Psoas muscle (tissue), 8 donors: ENCODE measurements around the gene NFASC. TPM values are rescaled to one million over a fixed set of nuclear protein-coding genes. Genes with fewer than 3 reads are reported as not detected.
A peak's percentile ranks its signal among the peaks of the same experiment; 100 is the strongest.

Experiments used
- ATAC-seq, 4 donors: fragments of 200-7000 bp; cut with Tn5 transposase; one replicate each; pipeline ENCODE4 v1.9.1; 2020; ENCODE audit warnings: moderate library complexity in 3 of 4, mild to moderate bottlenecking in 2 of 4
- DNase-seq, 2 donors: peaks; one replicate each; pipeline ENCODE4 v3.0.0-alpha.2; 2020
- H3K27ac ChIP-seq: fragments of 200-600 bp; one replicate; pipeline ENCODE4 v1.8.0; 2022
- H3K27me3 ChIP-seq, 3 donors: fragments of 200-600 bp in 1 of 3; one replicate each; pipeline versions ENCODE4 v1.6.1 to v1.8.0; 2013 to 2022; ENCODE audit warnings: low read length in 2 of 3, mild to moderate bottlenecking in 2 of 3, moderate library complexity in 1 of 3; ENCODE audit not compliant: insufficient read depth in 3 of 3
- H3K36me3 ChIP-seq, 2 donors: fragments of 200-600 bp in 1 of 2; one replicate each; pipeline versions ENCODE4 v1.6.1 to v1.8.0; 2013 to 2022; ENCODE audit warnings: low read depth in 1 of 2, mild to moderate bottlenecking in 1 of 2, moderate library complexity in 1 of 2; ENCODE audit not compliant: insufficient read depth in 1 of 2
- H3K4me1 ChIP-seq: fragments of 200-600 bp; one replicate; pipeline ENCODE4 v1.8.0; 2022
- H3K4me3 ChIP-seq: fragments of 200-600 bp; one replicate; pipeline ENCODE4 v1.8.0; 2022; ENCODE audit warnings: mild to moderate bottlenecking
- H3K9me3 ChIP-seq: fragments of 200-600 bp; one replicate; pipeline ENCODE4 v1.8.0; 2022
- CTCF ChIP-seq: fragments of 200-600 bp; IDR thresholded peaks from one replicate; pipeline ENCODE4 v1.8.0; 2022; ENCODE audit warnings: antibody characterized with exemption
- WGBS, 3 donors: extraction: QIAGEN DNeasy Blood & Tissue Kit; methylation state at CpG; one replicate each; pipeline versions ENCODE4 v1.1.6 to v1.1.7; 2013; 5-methylcytosine and 5-hydroxymethylcytosine counted together
- intact Hi-C, 2 donors: fragments of 100-400 bp; cut with DNase I; formaldehyde crosslinking; loops; one replicate each; pipeline versions ENCODE4 v1.11.0 to v1.14.2; 2022
- polyA plus RNA-seq, 3 donors: library from polyadenylated mRNA; stranded (reverse); fragments of 200-250 nt; gene quantifications; one replicate each; pipeline ENCODE4 v1.2.3, GENCODE V29; 2013
- total RNA-seq, 4 donors: library from RNA; stranded (reverse); fragmentation: NEBNext Ultra II Directional in 2 of 4; extraction: Animal tissue kit (Norgen Biotek cat#: 25700) in 2 of 4; gene quantifications; one replicate each; pipeline versions ENCODE4 v1.2.1 to v1.2.4, GENCODE V29; 2021 to 2023
- donor health status: healthy with polysubstance abuse.
- donor health status: DM: no; HTN: no; CAD: no; lungs with moderate emphysema.
- donor health status: Bipolar disorder and iron deficiency.
- donor health status: healthy.
- donor health status: DM: yes; HTN: yes; CAD: no.
- donor health status: DM: no; HTN: no; CAD: no.
- donor health status: DM: no; HTN: no; CAD: no.
- donor health status: DM: yes; HTN: yes; CAD: no.

The NFASC gene
- total and polyA plus RNA-seq, 7 donors, result 0.46 to 7.5 (median 0.90) TPM

GRCh38 chr1:204947747-204948146 lies 77.1 kb downstream of the NFASC start:
- H3K9me3 ChIP-seq, result no peaks in the 10 kb centered on the region
- no peak overlapping the region for H3K4me3 ChIP-seq
- intact Hi-C loops, result no loop called here
- no peak for TF ChIP-seq CTCF
- no peaks in the 10 kb centered on the region for H3K36me3 ChIP-seq
- H3K27ac ChIP-seq, result no peak overlapping the region
- no peaks in the 10 kb centered on the region for H3K4me1 ChIP-seq
- DNase-seq, result no peak
- WGBS, 3 donors, result 68 to 77% (median 70%) methylated on average over 6 of the region's 6 CpGs
- no peak for ATAC-seq
- peaks cover 0 to 2% (median 0%) of the 10 kb centered on the region in 3 donors for H3K27me3 ChIP-seq

- TF ChIP-seq CTCF, result no peak
- intact Hi-C loops, result no loop called here
- no peak for ATAC-seq
These were observed 79.8 kb downstream of the NFASC start for GRCh38 chr1:204950353-204951001.

GRCh38 chr1:204958317-204959307 lies 88.0 kb downstream of the NFASC start:
- no peak overlapping the region for H3K27ac ChIP-seq
- DNase-seq (no peak), ATAC-seq (no peak)
- no peaks in the 10 kb centered on the region for H3K27me3 ChIP-seq
- H3K4me1 ChIP-seq, result peaks cover 14% of the 10 kb centered on the region
- no peaks in the 10 kb centered on the region for H3K9me3 ChIP-seq
- no peak for TF ChIP-seq CTCF
- WGBS, 3 donors, result 68 to 77% (median 68%) methylated on average over 11 of the region's 11 CpGs
- no peaks in the 10 kb centered on the region for H3K36me3 ChIP-seq
- no peak overlapping the region for H3K4me3 ChIP-seq
- intact Hi-C loops, result no loop called here

More at GRCh38 chr1:204950353-204951001, 79.8 kb downstream of the NFASC start:
- Histone ChIP-seq H3K4me3 (no peak overlapping the region), H3K27ac (no peak overlapping the region), H3K4me1 (no peaks in the 10 kb centered on the region), H3K36me3 (no peaks in the 10 kb centered on the region), H3K27me3 (peaks cover 0 to 2% (median 0%) of the 10 kb centered on the region in 3 donors), H3K9me3 (no peaks in the 10 kb centered on the region)
- DNase-seq, result no peak
- 57 to 66% (median 60%) methylated on average over 13 of the region's 13 CpGs for WGBS, 3 donors

- intact Hi-C loops, result no loop called here
- Histone ChIP-seq H3K27me3 (no peaks in the 10 kb centered on the region), H3K27ac (no peak overlapping the region), H3K36me3 (no peaks in the 10 kb centered on the region), H3K9me3 (no peaks in the 10 kb centered on the region), H3K4me3 (no peak overlapping the region), H3K4me1 (peaks cover 14% of the 10 kb centered on the region)
- DNase-seq (no peak), ATAC-seq (peak; percentile 40 to 68 (median 42))
- no peak for TF ChIP-seq CTCF
- 7 to 9% (median 8%) methylated on average over 5 of the region's 5 CpGs for WGBS, 3 donors
These were observed 88.7 kb downstream of the NFASC start for GRCh38 chr1:204959374-204959773.
